OCI-LY7 (cell line): ENCODE results near the gene PAQR6. TPM values are rescaled to one million over a fixed set of nuclear protein-coding genes. Genes with fewer than 3 reads are reported as not detected.

Experiments
- BruUV-seq: library from RNA; stranded (reverse); fragments of 400-500 nt; replicated peaks from 2 replicates; lab custom pipeline; 2021; lab: Mats Ljungman, UMichigan
- CTCF ChIA-PET: fragments of 300-600 bp; sonication (Branson Sonifier 250); formaldehyde crosslinking; loops from one replicate; lab custom pipeline; 2022; ENCODE audit warnings: antibody characterized with exemption; ENCODE audit not compliant: unreplicated experiment; lab: Charles Lee
- POLR2A ChIA-PET: fragments of 300-600 bp; sonication (Branson Sonifier 250); formaldehyde crosslinking; loops from one replicate; lab custom pipeline; 2022; ENCODE audit warnings: antibody characterized with exemption; lab: Charles Lee
- DNase-seq: peaks from one replicate; pipeline ENCODE4 v3.0.0-alpha.2; 2015; ENCODE audit warnings: low spot score
- H2AFZ ChIP-seq: fragments of 200-600 bp; sonication (generic), shearing (Covaris generic); 2 replicates; pipeline ENCODE4 v1.6.1; 2014; ENCODE audit warnings: mild to moderate bottlenecking, antibody characterized with exemption, low read length, moderate library complexity
- H3K27ac ChIP-seq: fragments of 200-600 bp; sonication (generic); 2 replicates; pipeline ENCODE4 v1.5.1; 2014; ENCODE audit warnings: mixed run types, low read depth, mild to moderate bottlenecking, moderate library complexity, low read length, inconsistent platforms; ENCODE audit not compliant: poor library complexity, severe bottlenecking
- H3K36me3 ChIP-seq: fragments of 200-600 bp; sonication (generic); 2 replicates; pipeline ENCODE4 v1.6.1; 2014; ENCODE audit warnings: mild to moderate bottlenecking, antibody characterized with exemption, low read length, moderate library complexity, mixed read lengths; ENCODE audit not compliant: insufficient read depth
- H3K4me1 ChIP-seq: fragments of 200-600 bp; sonication (generic); 2 replicates; pipeline ENCODE4 v1.5.1; 2014; ENCODE audit warnings: mild to moderate bottlenecking, low read length; ENCODE audit not compliant: insufficient read depth, poor library complexity, severe bottlenecking
- H3K4me2 ChIP-seq: fragments of 200-600 bp; sonication (generic); 2 replicates; pipeline ENCODE4 v1.6.1; 2014; ENCODE audit warnings: mild to moderate bottlenecking, low read length
- H3K4me3 ChIP-seq: fragments of 200-600 bp; sonication (generic); 2 replicates; pipeline ENCODE4 v1.5.1; 2014; ENCODE audit warnings: mild to moderate bottlenecking, low read depth, low read length; ENCODE audit not compliant: poor library complexity, severe bottlenecking
- H3K79me2 ChIP-seq: fragments of 200-600 bp; sonication (generic); 2 replicates; pipeline ENCODE4 v1.6.1; 2016; ENCODE audit warnings: low read depth, mild to moderate bottlenecking, low read length, moderate library complexity, mixed read lengths; ENCODE audit not compliant: insufficient read depth
- H3K9me2 ChIP-seq: fragments of 200-600 bp; sonication (generic); 2 replicates; pipeline ENCODE4 v1.6.1; 2016; ENCODE audit warnings: mild to moderate bottlenecking, low read length, mixed read lengths; ENCODE audit not compliant: insufficient read depth
- H3K9me3 ChIP-seq: fragments of 200-600 bp; sonication (generic); 2 replicates; pipeline ENCODE4 v1.6.1; 2014; ENCODE audit warnings: mild to moderate bottlenecking, mixed run types, low read length, mixed read lengths
- H4K20me1 ChIP-seq: fragments of 200-600 bp; sonication (generic); 2 replicates; pipeline ENCODE4 v1.6.1; 2014; ENCODE audit warnings: mild to moderate bottlenecking, antibody characterized with exemption, low read length, moderate library complexity, mixed read lengths; ENCODE audit not compliant: insufficient read depth
- CTCF ChIP-seq: fragments of 200-600 bp; sonication (generic); conservative IDR thresholded peaks from 2 replicates; pipeline ENCODE4 v1.5.1; 2014; ENCODE audit warnings: mild to moderate bottlenecking, antibody characterized with exemption, low read length, moderate library complexity, mixed read lengths
- EZH2phosphoT487 ChIP-seq: fragments of 200-600 bp; sonication (generic); IDR thresholded peaks from 2 replicates; pipeline ENCODE4 v1.6.1; 2018; ENCODE audit warnings: low read depth, borderline replicate concordance, mild to moderate bottlenecking, mixed run types, antibody characterized with exemption, low read length, moderate library complexity, mixed read lengths
- intact Hi-C: fragments of 100-400 bp; cut with micrococcal nuclease; formaldehyde crosslinking; loops from one replicate; pipeline ENCODE4 v1.10.0; 2022; ENCODE audit not compliant: unreplicated experiment
- total RNA-seq, 2 experiments: library from RNA; depleted of rRNA in 1 of 2; stranded (reverse); fragments of >200 nt in 1 of 2; shearing (Covaris generic) in 1 of 2; gene quantifications; 2 replicates each; pipeline ENCODE4 v1.2.3, GENCODE V29; 2014 to 2022

PAQR6 gene
- total RNA-seq, 2 experiments from 2014 or later = 4.2 to 15.7 TPM

GRCh38 chr1:156245451-156246232 is 2.2 kb downstream of the PAQR6 start:
- H3K4me2 ChIP-seq = no peak overlapping the region; the same call in 1 of the 2 replicates

GRCh38 chr1:156244712-156245111 is 3.1 kb downstream of the PAQR6 start:
- Histone ChIP-seq H3K4me2 (no peak overlapping the region), H3K36me3 (peaks cover 17% of the 10 kb centered on the region), H3K4me3 (no peak overlapping the region), H3K4me1 (no peaks in the 10 kb centered on the region), H3K9me2 (no peaks in the 10 kb centered on the region), H3K79me2 (no peaks in the 10 kb centered on the region), H2AFZ (no peak overlapping the region), H3K27ac (no peak overlapping the region), H3K9me3 (no peaks in the 10 kb centered on the region), H4K20me1 (no peaks in the 10 kb centered on the region; the same call in 1 of the 2 replicates)
- POLR2A ChIA-PET = no interaction called here
- no TSS peak for BruUV-seq
- no peak for DNase-seq
- CTCF ChIA-PET = no interaction called here
- TF ChIP-seq CTCF = no peak
- TF ChIP-seq EZH2phosphoT487 = no peak
- intact Hi-C loops = no loop called here

More at GRCh38 chr1:156245451-156246232, 2.2 kb downstream of the PAQR6 start:
- TF ChIP-seq CTCF (no peak), EZH2phosphoT487 (no peak)
- no peak overlapping the region for H3K27ac ChIP-seq
- POLR2A ChIA-PET = interaction anchor here (0.9 kb wide), 1 partner anchor 117 kb away, joined by 3 read pairs; no protein-coding TSS in a partner anchor
- H3K9me3 ChIP-seq = no peaks in the 10 kb centered on the region
- CTCF ChIA-PET = no interaction called here
- no peaks in the 10 kb centered on the region; the same call in 1 of the 2 replicates for H4K20me1 ChIP-seq
- H3K79me2 ChIP-seq = no peaks in the 10 kb centered on the region
- BruUV-seq = no TSS peak
- no peaks in the 10 kb centered on the region for H3K9me2 ChIP-seq
- intact Hi-C loops = no loop called here
- no peak overlapping the region for H2AFZ ChIP-seq
- peaks cover 23% of the 10 kb centered on the region for H3K36me3 ChIP-seq
- H3K4me3 ChIP-seq = no peak overlapping the region
- DNase-seq = no peak
- no peaks in the 10 kb centered on the region for H3K4me1 ChIP-seq

GRCh38 chr1:156244126-156244525 is 3.7 kb downstream of the PAQR6 start:
- Histone ChIP-seq H4K20me1 (no peaks in the 10 kb centered on the region; the same call in 1 of the 2 replicates), H3K36me3 (peaks cover 17% of the 10 kb centered on the region), H3K4me3 (no peak overlapping the region), H3K9me2 (no peaks in the 10 kb centered on the region), H2AFZ (no peak overlapping the region), H3K27ac (no peak overlapping the region), H3K9me3 (no peaks in the 10 kb centered on the region), H3K79me2 (no peaks in the 10 kb centered on the region), H3K4me2 (no peak overlapping the region), H3K4me1 (no peaks in the 10 kb centered on the region)
- ChIA-PET POLR2A (no interaction called here), CTCF (no interaction called here)
- TF ChIP-seq EZH2phosphoT487 = no peak
- no peak for TF ChIP-seq CTCF
- no TSS peak for BruUV-seq
- intact Hi-C loops = no loop called here
- no peak for DNase-seq
